ENCODE data around the gene HIBCH.

DNA sequence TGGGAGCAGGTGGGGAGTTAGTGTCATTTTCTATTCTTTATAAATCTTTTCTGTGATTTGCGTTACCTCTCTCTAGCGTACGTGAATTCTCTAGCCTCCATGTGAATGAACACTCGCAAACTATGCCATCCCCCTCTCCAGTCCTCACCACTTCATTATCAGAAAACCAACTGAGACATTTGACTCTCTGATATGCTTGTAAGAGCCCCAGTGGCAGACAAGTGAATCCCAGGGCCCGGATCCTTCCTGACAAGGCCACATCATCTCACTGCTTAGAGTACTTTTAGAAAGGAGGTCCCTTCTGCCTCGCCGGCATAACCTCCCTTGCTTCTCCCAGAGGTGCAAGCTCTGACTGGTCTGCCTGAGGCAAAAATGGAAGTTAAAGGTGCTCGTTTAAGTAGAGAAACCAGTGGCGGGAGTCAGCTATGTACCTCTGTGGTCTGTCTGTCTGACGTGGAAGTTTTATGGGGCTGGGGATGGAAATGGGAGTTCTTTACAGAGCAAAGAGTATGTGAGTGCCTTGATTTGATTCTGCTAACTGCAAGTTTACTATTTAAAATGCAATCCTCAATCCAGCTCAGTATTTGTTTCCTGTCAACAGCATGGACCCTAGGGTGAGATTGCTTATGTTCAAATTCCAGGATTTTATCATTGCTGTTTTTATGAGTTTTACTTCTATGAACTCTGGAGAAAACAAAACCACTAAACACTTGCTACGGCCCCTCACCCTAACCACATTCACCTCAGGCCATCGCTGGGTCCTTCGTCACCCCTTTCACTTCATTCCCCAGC lies 142.2 kb downstream of the HIBCH start:
- TF ChIP-seq ZNF274 (IDR thresholded peaks at IDR 0.05; ENCODE audit: low read depth, low read length): no peak
- no peak for TF ChIP-seq YY1 (IDR thresholded peaks at IDR 0.05; ENCODE audit: insufficient read depth, insufficient read length)
